COLO829 (cell line): ENCODE data around the gene PPM1L.

Experiments used
- DNase-seq: peaks from one replicate; pipeline ENCODE4 v3.0.0; 2012; ENCODE audit warnings: low spot score

The PPM1L gene

GRCh38 chr3:160809453-160809852 lies 53.4 kb downstream of the PPM1L start:
- no peak for DNase-seq

GRCh38 chr3:160810362-160811236 lies 54.6 kb downstream of the PPM1L start:
- DNase-seq: no peak

- DNase-seq: no peak
These were observed 55.2 kb downstream of the PPM1L start for GRCh38 chr3:160811237-160811548.

- no peak for DNase-seq
These were observed 56.3 kb downstream of the PPM1L start for GRCh38 chr3:160812304-160812703.

GRCh38 chr3:160815280-160815679 lies 59.2 kb downstream of the PPM1L start:
- no peak for DNase-seq

GRCh38 chr3:160820022-160820421 lies 64.0 kb downstream of the PPM1L start:
- no peak for DNase-seq

GRCh38 chr3:160820430-160820829 lies 64.4 kb downstream of the PPM1L start:
- DNase-seq: no peak

GRCh38 chr3:160822936-160823335 lies 66.9 kb downstream of the PPM1L start:
- no peak for DNase-seq

- no peak for DNase-seq
These were observed 69.3 kb downstream of the PPM1L start for GRCh38 chr3:160825311-160825800.

GRCh38 chr3:160826408-160826807 lies 70.4 kb downstream of the PPM1L start:
- DNase-seq: no peak

GRCh38 chr3:160826991-160827390 lies 71.0 kb downstream of the PPM1L start:
- DNase-seq: no peak

GRCh38 chr3:160827516-160827915 lies 71.5 kb downstream of the PPM1L start:
- DNase-seq: no peak

- no peak for DNase-seq
These were observed 72.8 kb downstream of the PPM1L start for GRCh38 chr3:160828880-160829279.

- DNase-seq: no peak
These were observed 73.5 kb downstream of the PPM1L start for GRCh38 chr3:160829486-160830009.

GRCh38 chr3:160830796-160831195 lies 74.8 kb downstream of the PPM1L start:
- no peak for DNase-seq

- DNase-seq: no peak
These were observed 75.4 kb downstream of the PPM1L start for GRCh38 chr3:160831401-160831800.

GRCh38 chr3:160837394-160837980 lies 81.5 kb downstream of the PPM1L start:
- DNase-seq: no peak

- no peak for DNase-seq
These were observed 84.6 kb downstream of the PPM1L start for GRCh38 chr3:160840590-160840989.

- DNase-seq: peak; percentile 12
These were observed 85.4 kb downstream of the PPM1L start for GRCh38 chr3:160841455-160841854.

GRCh38 chr3:160842021-160843005 lies 86.3 kb downstream of the PPM1L start:
- no peak for DNase-seq

GRCh38 chr3:160851629-160852210 lies 95.7 kb downstream of the PPM1L start:
- no peak for DNase-seq

- no peak for DNase-seq
These were observed 96.8 kb downstream of the PPM1L start for GRCh38 chr3:160852856-160853255.
